Thyroid gland (tissue), 4 donors: ENCODE results near the gene TP53BP2. TPM values are rescaled to one million over a fixed set of nuclear protein-coding genes. Genes with fewer than 3 reads are reported as not detected.
A peak's percentile ranks its signal among the peaks of the same experiment; 100 is the strongest.
"Not testable (repeated sequence)": the region's sequence is repeated elsewhere in the genome, so short reads cannot be mapped to it uniquely, and the experiment has no call there.

ENCODE experiments used
- DNase-seq, 2 donors: peaks; one replicate each; pipeline ENCODE4 v3.0.0-alpha.2; 2019
- H3K27ac ChIP-seq, 3 donors: fragments of 200-600 bp; sonication (generic); 1 replicate in 2 of 3; 2 replicates in 1 of 3; pipeline ENCODE4 v1.5.1; 2016 to 2019; ENCODE audit warnings: mild to moderate bottlenecking in 1 of 3, moderate library complexity in 1 of 3
- H3K27me3 ChIP-seq: fragments of 200-600 bp; sonication (generic); one replicate; pipeline ENCODE4 v1.5.1; 2019
- H3K36me3 ChIP-seq, 2 donors: fragments of 200-600 bp; sonication (generic); one replicate each; pipeline ENCODE4 v1.5.1; 2016 to 2019
- H3K4me1 ChIP-seq, 2 donors: fragments of 200-600 bp; sonication (generic); one replicate each; pipeline ENCODE4 v1.5.1; 2017 to 2019
- H3K4me3 ChIP-seq, 3 donors: fragments of 200-600 bp; sonication (generic); replicated peaks in 1 of 3; 1 replicate in 2 of 3; 2 replicates in 1 of 3; pipeline ENCODE4 v1.5.1; 2016; ENCODE audit warnings: mild to moderate bottlenecking in 1 of 3
- H3K9me3 ChIP-seq: fragments of 200-600 bp; sonication (generic); one replicate; pipeline ENCODE4 v1.5.1; 2017
- CTCF ChIP-seq, 6 experiments: fragments of 200-600 bp in 3 of 6; fragments of 450-650 bp in 3 of 6; sonication (generic) in 3 of 6; IDR thresholded peaks; one replicate each; pipeline ENCODE4 v1.5.1; 2016 to 2019; ENCODE audit warnings: antibody characterized with exemption in 6 of 6, mild to moderate bottlenecking in 2 of 6, inconsistent platforms in 1 of 6, moderate library complexity in 1 of 6
- POLR2A ChIP-seq, 2 donors: fragments of 450-650 bp; IDR thresholded peaks; one replicate each; pipeline ENCODE4 v1.6.1; 2017; ENCODE audit warnings: antibody characterized with exemption in 2 of 2, mild to moderate bottlenecking in 2 of 2, moderate library complexity in 1 of 2
- WGBS, 2 donors: methylation state at CpG; one replicate each; pipeline ENCODE4 v1.1.5; 2017; 5-methylcytosine and 5-hydroxymethylcytosine counted together
- intact Hi-C: fragments of 100-400 bp; cut with DNase I; formaldehyde crosslinking; loops from one replicate; pipeline ENCODE4 v1.15.1; 2023
- total RNA-seq, 4 donors: library from RNA; depleted of rRNA; stranded (reverse); fragments of >200 nt; gene quantifications; one replicate each; pipeline ENCODE4 v1.2.3, GENCODE V29; 2016

Gene TP53BP2
- total RNA-seq = 10 to 100 TPM; 58.2 to 98.0 (median 76.1) TPM

- Histone ChIP-seq H3K4me3 (peak within 1 kb of the TSS; percentile 76 to 90 (median 86)), H3K27ac (peak within 1 kb of the TSS; percentile 99 to 100 (median 99)), H3K36me3 (no peaks in the 10 kb centered on the region), H3K4me1 (peaks cover 32 to 47% of the 10 kb centered on the region in 2 donors), H3K9me3 (no peaks in the 10 kb centered on the region), H3K27me3 (no peaks in the 10 kb centered on the region)
- TF ChIP-seq POLR2A (IDR thresholded peaks at IDR 0.05) (peak; percentile 33 to 95), CTCF (IDR thresholded peaks at IDR 0.05) (peak in 5 of 6 experiments; percentile 37 to 73 (median 64))
- DNase-seq = peak; percentile 88 to 91
- 2 to 3% methylated on average over 13 to 30 of the region's 107 CpGs for WGBS, 2 donors
- intact Hi-C loops = no loop called here
These were observed at the start of gene TP53BP2 for GRCh38 chr1:223845810-223846682. TP53BP2 (minus strand) TSS chr1:223845947; CDS start chr1:223845680, 267 bp downstream.

- 78 to 83% methylated on average over 5 of the region's 7 CpGs for WGBS, 2 donors
- H3K27ac ChIP-seq, intact Hi-C loops, DNase-seq, H3K27me3 ChIP-seq, H3K4me3 ChIP-seq, H3K36me3 ChIP-seq, H3K9me3 ChIP-seq: not testable (repeated sequence)
- H3K4me1 ChIP-seq = peaks cover 8 to 12% of the 10 kb centered on the region in 2 donors
These were observed 44.7 kb upstream of the TP53BP2 start for GRCh38 chr1:223890494-223890893.

- 93 to 97% methylated on average over 4 of the region's 4 CpGs for WGBS, 2 donors
- DNase-seq, H3K9me3 ChIP-seq, intact Hi-C loops, H3K27ac ChIP-seq, H3K36me3 ChIP-seq, H3K27me3 ChIP-seq, H3K4me3 ChIP-seq: not testable (repeated sequence)
- peaks cover 8 to 12% of the 10 kb centered on the region in 2 donors for H3K4me1 ChIP-seq
These were observed 43.6 kb upstream of the TP53BP2 start for GRCh38 chr1:223889319-223889718.

GRCh38 chr1:223887747-223888418 is 42.1 kb upstream of the TP53BP2 start:
- no peaks in the 10 kb centered on the region for H3K27me3 ChIP-seq
- H3K9me3 ChIP-seq = no peaks in the 10 kb centered on the region
- TF ChIP-seq CTCF (IDR thresholded peaks at IDR 0.05) (no peak), POLR2A (IDR thresholded peaks at IDR 0.05) (peak in 1 of 2 donors; percentile 28)
- H3K36me3 ChIP-seq = no peaks in the 10 kb centered on the region
- H3K27ac ChIP-seq = peak overlapping the region; percentile 51 to 75 (median 62)
- no peak overlapping the region for H3K4me3 ChIP-seq
- intact Hi-C loops = no loop called here
- WGBS, 2 donors = 13 to 17% methylated on average over 12 of the region's 12 CpGs
- DNase-seq = peak; percentile 79 to 80
- peaks cover 8 to 12% of the 10 kb centered on the region in 2 donors for H3K4me1 ChIP-seq

- TF ChIP-seq POLR2A (IDR thresholded peaks at IDR 0.05) (no peak), CTCF (IDR thresholded peaks at IDR 0.05) (no peak)
- intact Hi-C loops = no loop called here
- DNase-seq = no peak
- 71 to 72% methylated on average over 4 of the region's 4 CpGs for WGBS, 2 donors
- Histone ChIP-seq H3K9me3 (no peaks in the 10 kb centered on the region), H3K4me3 (no peak overlapping the region), H3K27me3 (no peaks in the 10 kb centered on the region), H3K4me1 (peaks cover 8 to 12% of the 10 kb centered on the region in 2 donors), H3K27ac (no peak overlapping the region), H3K36me3 (no peaks in the 10 kb centered on the region)
These were observed 40.8 kb upstream of the TP53BP2 start for GRCh38 chr1:223886516-223886921.

GRCh38 chr1:223885614-223886013 is 39.9 kb upstream of the TP53BP2 start:
- no peak for DNase-seq
- intact Hi-C loops = no loop called here

More at GRCh38 chr1:223885614-223886013, 39.9 kb upstream of the TP53BP2 start:
- Histone ChIP-seq H3K27ac (no peak overlapping the region), H3K9me3 (no peaks in the 10 kb centered on the region), H3K4me3 (no peak overlapping the region), H3K36me3 (no peaks in the 10 kb centered on the region), H3K4me1 (peaks cover 8 to 12% of the 10 kb centered on the region in 2 donors), H3K27me3 (no peaks in the 10 kb centered on the region)
- WGBS, 2 donors = 97 to 98% methylated on average over 3 of the region's 3 CpGs
- TF ChIP-seq CTCF (IDR thresholded peaks at IDR 0.05) (no peak), POLR2A (IDR thresholded peaks at IDR 0.05) (no peak)
